ENCODE results near the gene TBPL2. TPM values are rescaled to one million over a fixed set of nuclear protein-coding genes. Genes with fewer than 3 reads are reported as not detected.
"Not testable (repeated sequence)": the region's sequence is repeated elsewhere in the genome, so short reads cannot be mapped to it uniquely, and the experiment has no call there.

TBPL2 gene
- not detected in 2 replicates for total RNA-seq

- Mint-ChIP-seq H3K27me3 (ENCODE audit: low read depth) (peaks cover 7% of the 10 kb centered on the region), H3K4me1 (ENCODE audit: low read depth) (no peaks in the 10 kb centered on the region), H3K27ac (no peak within 1 kb of the TSS), H3K4me3 (ENCODE audit: low read depth) (no peak within 1 kb of the TSS), H3K9me3 (no peaks in the 10 kb centered on the region), H3K36me3 (ENCODE audit: low read depth) (no peaks in the 10 kb centered on the region)
- no peak for DNase-seq (ENCODE audit: low spot score)
- intact Hi-C loops (cut with micrococcal nuclease) = loop anchor here (10.0 kb wide), 1 partner anchor 234 kb away; no protein-coding TSS in a partner anchor
Measured at GRCh38 chr14:55440385-55440784, at the start of gene TBPL2. TSS of gene TBPL2 (minus strand) at chr14:55440616. CDS start at chr14:55440449, 167 bp downstream.

GRCh38 chr14:55488204-55488603 is 47.8 kb upstream of the TBPL2 start:
- Mint-ChIP-seq H3K9me3 (no peaks in the 10 kb centered on the region), H3K36me3 (ENCODE audit: low read depth) (no peaks in the 10 kb centered on the region), H3K27me3 (ENCODE audit: low read depth) (peaks cover 6% of the 10 kb centered on the region), H3K27ac (no peak overlapping the region), H3K4me1 (ENCODE audit: low read depth) (no peaks in the 10 kb centered on the region), H3K4me3 (ENCODE audit: low read depth) (no peak overlapping the region)
- intact Hi-C loops (cut with micrococcal nuclease) = no loop called here
- DNase-seq (ENCODE audit: low spot score) = no peak

- Mint-ChIP-seq H3K9me3 (no peaks in the 10 kb centered on the region), H3K36me3 (ENCODE audit: low read depth) (no peaks in the 10 kb centered on the region), H3K27ac (no peak overlapping the region), H3K4me3 (ENCODE audit: low read depth) (no peak overlapping the region), H3K4me1 (ENCODE audit: low read depth) (no peaks in the 10 kb centered on the region), H3K27me3 (ENCODE audit: low read depth) (peaks cover 7% of the 10 kb centered on the region)
- DNase-seq (ENCODE audit: low spot score) = no peak
- intact Hi-C loops (cut with micrococcal nuclease) = no loop called here
Measured at GRCh38 chr14:55482936-55483605, 42.7 kb upstream of the TBPL2 start.

- intact Hi-C loops (cut with micrococcal nuclease) = no loop called here
- H3K36me3 Mint-ChIP-seq (ENCODE audit: low read depth) = no peaks in the 10 kb centered on the region
Measured at GRCh38 chr14:55481769-55482168, 41.4 kb upstream of the TBPL2 start.

GRCh38 chr14:55477680-55478079 is 37.3 kb upstream of the TBPL2 start:
- H3K4me3 Mint-ChIP-seq (ENCODE audit: low read depth) = no peak overlapping the region
- no peaks in the 10 kb centered on the region for H3K4me1 Mint-ChIP-seq (ENCODE audit: low read depth)
- no peaks in the 10 kb centered on the region for H3K9me3 Mint-ChIP-seq
- H3K27me3 Mint-ChIP-seq (ENCODE audit: low read depth) = no peaks in the 10 kb centered on the region
- H3K36me3 Mint-ChIP-seq (ENCODE audit: low read depth) = no peaks in the 10 kb centered on the region
- intact Hi-C loops (cut with micrococcal nuclease) = no loop called here
- no peak overlapping the region for H3K27ac Mint-ChIP-seq
- no peak for DNase-seq (ENCODE audit: low spot score)

More at GRCh38 chr14:55481769-55482168, 41.4 kb upstream of the TBPL2 start:
- Mint-ChIP-seq H3K4me1 (ENCODE audit: low read depth) (no peaks in the 10 kb centered on the region), H3K9me3 (no peaks in the 10 kb centered on the region), H3K27ac (no peak overlapping the region), H3K27me3 (ENCODE audit: low read depth) (peaks cover 5% of the 10 kb centered on the region), H3K4me3 (ENCODE audit: low read depth) (no peak overlapping the region)
- DNase-seq (ENCODE audit: low spot score) = no peak

- H3K9me3 Mint-ChIP-seq; H3K36me3 Mint-ChIP-seq (ENCODE audit: low read depth); intact Hi-C loops (cut with micrococcal nuclease); H3K27ac Mint-ChIP-seq; H3K4me1 Mint-ChIP-seq (ENCODE audit: low read depth); DNase-seq (ENCODE audit: low spot score); H3K4me3 Mint-ChIP-seq (ENCODE audit: low read depth); H3K27me3 Mint-ChIP-seq (ENCODE audit: low read depth): not testable (repeated sequence)
Measured at GRCh38 chr14:55476448-55476847, 36.0 kb upstream of the TBPL2 start.

- peaks cover 10% of the 10 kb centered on the region for H3K27me3 Mint-ChIP-seq (ENCODE audit: low read depth)
- H3K27ac Mint-ChIP-seq = no peak overlapping the region
- DNase-seq (ENCODE audit: low spot score) = no peak
- H3K4me1 Mint-ChIP-seq (ENCODE audit: low read depth) = no peaks in the 10 kb centered on the region
- intact Hi-C loops (cut with micrococcal nuclease) = no loop called here
- H3K36me3 Mint-ChIP-seq (ENCODE audit: low read depth) = no peaks in the 10 kb centered on the region
- H3K9me3 Mint-ChIP-seq = no peaks in the 10 kb centered on the region
- H3K4me3 Mint-ChIP-seq (ENCODE audit: low read depth) = no peak overlapping the region
Measured at GRCh38 chr14:55473786-55474185, 33.4 kb upstream of the TBPL2 start.

GRCh38 chr14:55470025-55470424 is 29.6 kb upstream of the TBPL2 start:
- Mint-ChIP-seq H3K9me3 (no peaks in the 10 kb centered on the region), H3K36me3 (ENCODE audit: low read depth) (no peaks in the 10 kb centered on the region), H3K4me3 (ENCODE audit: low read depth) (no peak overlapping the region), H3K4me1 (ENCODE audit: low read depth) (no peaks in the 10 kb centered on the region), H3K27me3 (ENCODE audit: low read depth) (peaks cover 25% of the 10 kb centered on the region), H3K27ac (no peak overlapping the region)
- DNase-seq (ENCODE audit: low spot score) = no peak
- intact Hi-C loops (cut with micrococcal nuclease) = no loop called here

- H3K27me3 Mint-ChIP-seq (ENCODE audit: low read depth) = peaks cover 29% of the 10 kb centered on the region
- DNase-seq (ENCODE audit: low spot score) = no peak
- H3K36me3 Mint-ChIP-seq (ENCODE audit: low read depth) = no peaks in the 10 kb centered on the region
- H3K9me3 Mint-ChIP-seq = no peaks in the 10 kb centered on the region
- H3K4me3 Mint-ChIP-seq (ENCODE audit: low read depth) = no peak overlapping the region
- peaks cover 8% of the 10 kb centered on the region for H3K4me1 Mint-ChIP-seq (ENCODE audit: low read depth)
- H3K27ac Mint-ChIP-seq = no peak overlapping the region
- intact Hi-C loops (cut with micrococcal nuclease) = loop anchor here (10.0 kb wide), 1 partner anchor 77 kb away; no protein-coding TSS in a partner anchor
Measured at GRCh38 chr14:55467307-55467706, 26.9 kb upstream of the TBPL2 start.

GRCh38 chr14:55458800-55459515 is 18.5 kb upstream of the TBPL2 start:
- DNase-seq (ENCODE audit: low spot score) = no peak
- Mint-ChIP-seq H3K27ac (peak overlapping the region; percentile 31), H3K9me3 (no peaks in the 10 kb centered on the region), H3K36me3 (ENCODE audit: low read depth) (no peaks in the 10 kb centered on the region), H3K4me1 (ENCODE audit: low read depth) (peaks cover 22% of the 10 kb centered on the region), H3K4me3 (ENCODE audit: low read depth) (no peak overlapping the region), H3K27me3 (ENCODE audit: low read depth) (peaks cover 18% of the 10 kb centered on the region)
- intact Hi-C loops (cut with micrococcal nuclease) = no loop called here

- no peak for DNase-seq (ENCODE audit: low spot score)
- no peak overlapping the region for H3K27ac Mint-ChIP-seq
- no peaks in the 10 kb centered on the region for H3K36me3 Mint-ChIP-seq (ENCODE audit: low read depth)
- H3K27me3 Mint-ChIP-seq (ENCODE audit: low read depth) = peaks cover 18% of the 10 kb centered on the region
- no peak overlapping the region for H3K4me3 Mint-ChIP-seq (ENCODE audit: low read depth)
- intact Hi-C loops (cut with micrococcal nuclease) = no loop called here
- peaks cover 17% of the 10 kb centered on the region for H3K4me1 Mint-ChIP-seq (ENCODE audit: low read depth)
- no peaks in the 10 kb centered on the region for H3K9me3 Mint-ChIP-seq
Measured at GRCh38 chr14:55457496-55457895, 17.1 kb upstream of the TBPL2 start.

GRCh38 chr14:55456411-55456810 is 16.0 kb upstream of the TBPL2 start:
- H3K36me3 Mint-ChIP-seq (ENCODE audit: low read depth); intact Hi-C loops (cut with micrococcal nuclease); H3K9me3 Mint-ChIP-seq; H3K4me3 Mint-ChIP-seq (ENCODE audit: low read depth); DNase-seq (ENCODE audit: low spot score); H3K27ac Mint-ChIP-seq; H3K27me3 Mint-ChIP-seq (ENCODE audit: low read depth): not testable (repeated sequence)
- H3K4me1 Mint-ChIP-seq (ENCODE audit: low read depth) = peaks cover 13% of the 10 kb centered on the region

- H3K9me3 Mint-ChIP-seq = no peaks in the 10 kb centered on the region
- H3K27ac Mint-ChIP-seq = no peak overlapping the region
- peaks cover 12% of the 10 kb centered on the region for H3K4me1 Mint-ChIP-seq (ENCODE audit: low read depth)
- peaks cover 7% of the 10 kb centered on the region for H3K27me3 Mint-ChIP-seq (ENCODE audit: low read depth)
- DNase-seq (ENCODE audit: low spot score) = no peak
- intact Hi-C loops (cut with micrococcal nuclease) = no loop called here
- no peak overlapping the region for H3K4me3 Mint-ChIP-seq (ENCODE audit: low read depth)
- no peaks in the 10 kb centered on the region for H3K36me3 Mint-ChIP-seq (ENCODE audit: low read depth)
Measured at GRCh38 chr14:55454264-55455002, 14.0 kb upstream of the TBPL2 start.

Measured in activated T-helper 2 cell treated with anti-CD3 and anti-CD28 coated beads, Interferon-gamma antibody, Interleukin-2, Interleukin-4, amounts not matched to agents 10 μg/mL and 5 μg/mL and 100 μg/mL, durations not matched to agents 14 hours and 24 hours and 36 hours (primary cell).